Osteoblast (primary cell): Measurements from ENCODE around the gene MUL1. TPM values are rescaled to one million over a fixed set of nuclear protein-coding genes. Genes with fewer than 3 reads are reported as not detected.
A peak's percentile ranks its signal among the peaks of the same experiment; 100 is the strongest.

Source experiments
- DNase-seq: peaks from one replicate; pipeline ENCODE4 v3.0.0; 2011; ENCODE audit warnings: low spot score, mixed read lengths; ENCODE audit not compliant: insufficient read length; ENCODE audit errors: missing footprints
- H2AFZ ChIP-seq: 2 replicates; pipeline ENCODE4 v1.6.0; 2011; ENCODE audit warnings: mild to moderate bottlenecking, low read length
- H3K27ac ChIP-seq: 2 replicates; pipeline ENCODE4 v1.5.1; 2011; ENCODE audit warnings: mild to moderate bottlenecking, low read depth, low read length, moderate library complexity
- H3K27me3 ChIP-seq: 2 replicates; pipeline ENCODE4 v1.6.0; 2012; ENCODE audit warnings: mild to moderate bottlenecking, control low read depth, inconsistent platforms, low read length, moderate library complexity; ENCODE audit not compliant: insufficient read depth
- H3K36me3 ChIP-seq: 2 replicates; pipeline ENCODE4 v1.5.1; 2011; ENCODE audit warnings: mild to moderate bottlenecking, low read length, control low read depth, moderate library complexity; ENCODE audit not compliant: insufficient read depth
- H3K4me1 ChIP-seq: 2 replicates; pipeline ENCODE4 v1.5.1; 2011; ENCODE audit warnings: mild to moderate bottlenecking, low read length, control low read depth, moderate library complexity; ENCODE audit not compliant: insufficient read depth
- H3K4me2 ChIP-seq: 2 replicates; pipeline ENCODE4 v1.6.0; 2011; ENCODE audit warnings: mild to moderate bottlenecking, low read length; ENCODE audit not compliant: insufficient read depth
- H3K4me3 ChIP-seq: fragments of 200-600 bp; sonication (generic); 3 replicates; pipeline ENCODE4 v1.5.1; 2012; ENCODE audit warnings: mild to moderate bottlenecking, low read length, inconsistent platforms; ENCODE audit not compliant: insufficient read depth
- H3K79me2 ChIP-seq: 2 replicates; pipeline ENCODE4 v1.6.0; 2012; ENCODE audit warnings: mild to moderate bottlenecking, low read length, control low read depth, inconsistent platforms; ENCODE audit not compliant: insufficient read depth
- H3K9me3 ChIP-seq: 2 replicates; pipeline ENCODE4 v1.5.1; 2011; ENCODE audit warnings: low read depth, low read length, control low read depth
- H4K20me1 ChIP-seq: 2 replicates; pipeline ENCODE4 v1.6.0; 2012; ENCODE audit warnings: mild to moderate bottlenecking, low read length, control low read depth; ENCODE audit not compliant: insufficient read depth
- CTCF ChIP-seq: IDR thresholded peaks from 2 replicates; pipeline ENCODE4 v1.5.1; 2011; ENCODE audit warnings: mild to moderate bottlenecking, low read depth, low read length, moderate library complexity; ENCODE audit errors: extremely low read depth
- total RNA-seq: library from RNA; depleted of rRNA; stranded (reverse); fragments of >200 nt; gene quantifications from 2 replicates; pipeline ENCODE4 v1.2.3, GENCODE V29; 2012

The MUL1 gene
- total RNA-seq, 1 donor = 37.3 TPM

- peak; percentile 36 for DNase-seq
- TF ChIP-seq CTCF = no peak
- no peak overlapping the region for H3K4me3 ChIP-seq
- no peaks in the 10 kb centered on the region for H4K20me1 ChIP-seq
- H3K27me3 ChIP-seq = peaks cover 43% of the 10 kb centered on the region
- H2AFZ ChIP-seq = no peak overlapping the region
- H3K4me2 ChIP-seq = no peak overlapping the region
- H3K4me1 ChIP-seq = no peaks in the 10 kb centered on the region
- H3K9me3 ChIP-seq = no peaks in the 10 kb centered on the region
- no peak overlapping the region for H3K27ac ChIP-seq
- no peaks in the 10 kb centered on the region for H3K79me2 ChIP-seq
- H3K36me3 ChIP-seq = no peaks in the 10 kb centered on the region
Observed at GRCh38 chr1:20474333-20474975, 33.5 kb downstream of the MUL1 start.

GRCh38 chr1:20473894-20474293 lies 34.1 kb downstream of the MUL1 start:
- Histone ChIP-seq H3K36me3 (no peaks in the 10 kb centered on the region), H3K4me2 (no peak overlapping the region), H3K9me3 (no peaks in the 10 kb centered on the region), H3K79me2 (no peaks in the 10 kb centered on the region), H3K4me3 (no peak overlapping the region), H3K4me1 (no peaks in the 10 kb centered on the region), H2AFZ (no peak overlapping the region), H3K27ac (no peak overlapping the region), H4K20me1 (no peaks in the 10 kb centered on the region), H3K27me3 (peaks cover 41% of the 10 kb centered on the region)
- no peak for TF ChIP-seq CTCF
- DNase-seq = no peak

GRCh38 chr1:20472860-20473711 lies 34.9 kb downstream of the MUL1 start:
- no peak overlapping the region for H3K27ac ChIP-seq
- H3K79me2 ChIP-seq = no peaks in the 10 kb centered on the region
- H3K4me2 ChIP-seq = peak overlapping the region; percentile 24
- H3K9me3 ChIP-seq = no peaks in the 10 kb centered on the region
- no peak overlapping the region for H2AFZ ChIP-seq
- H3K4me3 ChIP-seq = no peak overlapping the region
- no peak for TF ChIP-seq CTCF
- H4K20me1 ChIP-seq = no peaks in the 10 kb centered on the region
- H3K36me3 ChIP-seq = no peaks in the 10 kb centered on the region
- DNase-seq = peak; percentile 87
- H3K4me1 ChIP-seq = no peaks in the 10 kb centered on the region
- H3K27me3 ChIP-seq = peaks cover 32% of the 10 kb centered on the region

GRCh38 chr1:20472121-20472520 lies 35.8 kb downstream of the MUL1 start:
- peaks cover 24% of the 10 kb centered on the region for H3K27me3 ChIP-seq
- no peaks in the 10 kb centered on the region for H3K79me2 ChIP-seq
- no peak overlapping the region for H3K4me3 ChIP-seq
- no peaks in the 10 kb centered on the region for H3K4me1 ChIP-seq
- no peaks in the 10 kb centered on the region for H4K20me1 ChIP-seq
- H3K27ac ChIP-seq = no peak overlapping the region
- H3K9me3 ChIP-seq = no peaks in the 10 kb centered on the region
- no peak overlapping the region for H3K4me2 ChIP-seq
- no peak overlapping the region for H2AFZ ChIP-seq
- TF ChIP-seq CTCF = no peak
- peak; percentile 21 for DNase-seq
- no peaks in the 10 kb centered on the region for H3K36me3 ChIP-seq
